Cardiac muscle cell (in vitro differentiated cells and primary cell): ENCODE data around the gene METTL14. TPM values are rescaled to one million over a fixed set of nuclear protein-coding genes. Genes with fewer than 3 reads are reported as not detected.
A peak's percentile ranks its signal among the peaks of the same experiment; 100 is the strongest.
"Not testable (repeated sequence)": the region's sequence is repeated elsewhere in the genome, so short reads cannot be mapped to it uniquely, and the experiment has no call there.

Experiments
- DNase-seq, 2 donors: peaks; one replicate each; pipeline versions ENCODE4 v3.0.0 to v3.0.0-alpha.2; 2010 to 2017; ENCODE audit warnings: low read depth in 1 of 2, low spot score in 1 of 2
- H3K27ac ChIP-seq: fragments of 200-600 bp; sonication (generic); 2 replicates; pipeline ENCODE4 v1.5.1; 2016
- H3K27me3 ChIP-seq: fragments of 200-600 bp; sonication (generic); 2 replicates; pipeline ENCODE4 v1.6.0; 2016; ENCODE audit warnings: control low read depth
- H3K36me3 ChIP-seq: fragments of 200-600 bp; sonication (generic); 2 replicates; pipeline ENCODE4 v1.5.1; 2016; ENCODE audit warnings: control low read depth
- H3K4me1 ChIP-seq: fragments of 200-600 bp; sonication (generic); 2 replicates; pipeline ENCODE4 v1.8.1; 2017; ENCODE audit warnings: low read depth, mild to moderate bottlenecking, mixed run types
- H3K4me3 ChIP-seq: fragments of 200-600 bp; sonication (generic); 2 replicates; pipeline ENCODE4 v1.5.1; 2016; ENCODE audit warnings: mild to moderate bottlenecking
- H3K9me3 ChIP-seq: fragments of 200-600 bp; sonication (generic); 2 replicates; pipeline ENCODE4 v1.5.1; 2017; ENCODE audit warnings: low read depth, mild to moderate bottlenecking, control low read depth
- CTCF ChIP-seq: IDR thresholded peaks from 2 replicates; pipeline ENCODE4 v1.5.1; 2012; ENCODE audit warnings: low read depth, mild to moderate bottlenecking, low read length
- polyA plus RNA-seq: library from polyadenylated mRNA; unstranded; fragments of >200 nt; fragmentation: Nextera tagmentation; extraction: Ambion mirVana; gene quantifications from 2 replicates; pipeline ENCODE4 v1.2.1, GENCODE V29; 2016
- total RNA-seq: library from RNA; depleted of rRNA; stranded (reverse); fragments of >200 nt; gene quantifications from 2 replicates; pipeline ENCODE4 v1.2.3, GENCODE V29; 2016

The METTL14 gene
- total RNA-seq (15.3 and 20.8 TPM in 2 replicates), polyA plus RNA-seq (31.9 and 37.1 TPM in 2 replicates)

- peak; percentile 93 to 95 for DNase-seq
- no peak for TF ChIP-seq CTCF
- peaks cover 11% of the 10 kb centered on the region for H3K4me1 ChIP-seq
- H3K9me3 ChIP-seq = no peaks in the 10 kb centered on the region
- H3K27ac ChIP-seq = peak within 1 kb of the TSS; percentile 89
- no peaks in the 10 kb centered on the region for H3K27me3 ChIP-seq
- peak within 1 kb of the TSS; percentile 51 for H3K4me3 ChIP-seq
- peaks cover 18% of the 10 kb centered on the region for H3K36me3 ChIP-seq
These were observed at the start of gene METTL14 for GRCh38 chr4:118684873-118685811. TSS of gene METTL14 (plus strand) at chr4:118685392. CDS start at chr4:118685535, 143 bp downstream.

GRCh38 chr4:118636126-118636525 lies 49.1 kb upstream of the METTL14 start:
- not testable (repeated sequence) for H3K9me3 ChIP-seq, H3K4me3 ChIP-seq, H3K27me3 ChIP-seq, DNase-seq, H3K4me1 ChIP-seq, H3K36me3 ChIP-seq, H3K27ac ChIP-seq

GRCh38 chr4:118664665-118665064 lies 20.5 kb upstream of the METTL14 start:
- not testable (repeated sequence) for H3K27me3 ChIP-seq, H3K27ac ChIP-seq, H3K4me1 ChIP-seq, H3K9me3 ChIP-seq, H3K4me3 ChIP-seq, H3K36me3 ChIP-seq
- peak; percentile 37 to 46 for DNase-seq
- peak; percentile 40 for TF ChIP-seq CTCF

GRCh38 chr4:118669220-118669619 lies 16.0 kb upstream of the METTL14 start:
- H3K27ac ChIP-seq, H3K4me3 ChIP-seq, H3K36me3 ChIP-seq, H3K9me3 ChIP-seq, H3K27me3 ChIP-seq, H3K4me1 ChIP-seq: not testable (repeated sequence)
- peak; percentile 83 to 90 for DNase-seq

GRCh38 chr4:118670968-118671367 lies 14.2 kb upstream of the METTL14 start:
- not testable (repeated sequence) for H3K27ac ChIP-seq, H3K9me3 ChIP-seq, H3K27me3 ChIP-seq, H3K4me1 ChIP-seq, DNase-seq, H3K4me3 ChIP-seq, H3K36me3 ChIP-seq

GRCh38 chr4:118676128-118676527 lies 9.1 kb upstream of the METTL14 start:
- no peaks in the 10 kb centered on the region for H3K27me3 ChIP-seq
- no peak for TF ChIP-seq CTCF
- no peak overlapping the region for H3K4me3 ChIP-seq
- H3K9me3 ChIP-seq = no peaks in the 10 kb centered on the region
- no peaks in the 10 kb centered on the region for H3K4me1 ChIP-seq
- H3K36me3 ChIP-seq = no peaks in the 10 kb centered on the region
- H3K27ac ChIP-seq = no peak overlapping the region
- no peak for DNase-seq

- H3K36me3 ChIP-seq = no peaks in the 10 kb centered on the region
- no peak overlapping the region for H3K27ac ChIP-seq
- H3K27me3 ChIP-seq = no peaks in the 10 kb centered on the region
These were observed 4.4 kb upstream of the METTL14 start for GRCh38 chr4:118680808-118681207.

More at GRCh38 chr4:118680808-118681207, 4.4 kb upstream of the METTL14 start:
- no peak for DNase-seq
- H3K4me3 ChIP-seq = no peak overlapping the region
- no peak for TF ChIP-seq CTCF
- no peaks in the 10 kb centered on the region for H3K9me3 ChIP-seq
- no peaks in the 10 kb centered on the region for H3K4me1 ChIP-seq
